Measurements from ENCODE around the gene TDRD5.

GRCh38 chr1:179731643-179732042 lies 140.0 kb downstream of the TDRD5 start:
- TF ChIP-seq EZH2 (IDR thresholded peaks at IDR 0.05; ENCODE audit: borderline replicate concordance, insufficient read depth, low read length, poor library complexity, severe bottlenecking) (no peak), POLR2AphosphoS5 (IDR thresholded peaks at IDR 0.05) (no peak), EP300 (conservative IDR thresholded peaks at IDR 0.05; ENCODE audit: poor library complexity, severe bottlenecking) (no peak), REST (IDR thresholded peaks at IDR 0.05; ENCODE audit: borderline replicate concordance) (no peak), RAD21 (conservative IDR thresholded peaks at IDR 0.05) (no peak), TAF1 (IDR thresholded peaks at IDR 0.05; ENCODE audit: low read depth) (no peak), SMC3 (conservative IDR thresholded peaks at IDR 0.05; ENCODE audit: poor library complexity) (no peak), MXI1 (conservative IDR thresholded peaks at IDR 0.05; ENCODE audit: poor library complexity, severe bottlenecking) (no peak)
- TF ChIP-seq, protein P1, sequence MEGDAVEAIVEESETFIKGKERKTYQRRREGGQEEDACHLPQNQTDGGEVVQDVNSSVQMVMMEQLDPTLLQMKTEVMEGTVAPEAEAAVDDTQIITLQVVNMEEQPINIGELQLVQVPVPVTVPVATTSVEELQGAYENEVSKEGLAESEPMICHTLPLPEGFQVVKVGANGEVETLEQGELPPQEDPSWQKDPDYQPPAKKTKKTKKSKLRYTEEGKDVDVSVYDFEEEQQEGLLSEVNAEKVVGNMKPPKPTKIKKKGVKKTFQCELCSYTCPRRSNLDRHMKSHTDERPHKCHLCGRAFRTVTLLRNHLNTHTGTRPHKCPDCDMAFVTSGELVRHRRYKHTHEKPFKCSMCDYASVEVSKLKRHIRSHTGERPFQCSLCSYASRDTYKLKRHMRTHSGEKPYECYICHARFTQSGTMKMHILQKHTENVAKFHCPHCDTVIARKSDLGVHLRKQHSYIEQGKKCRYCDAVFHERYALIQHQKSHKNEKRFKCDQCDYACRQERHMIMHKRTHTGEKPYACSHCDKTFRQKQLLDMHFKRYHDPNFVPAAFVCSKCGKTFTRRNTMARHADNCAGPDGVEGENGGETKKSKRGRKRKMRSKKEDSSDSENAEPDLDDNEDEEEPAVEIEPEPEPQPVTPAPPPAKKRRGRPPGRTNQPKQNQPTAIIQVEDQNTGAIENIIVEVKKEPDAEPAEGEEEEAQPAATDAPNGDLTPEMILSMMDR (IDR thresholded peaks at IDR 0.05; ENCODE audit: poor library complexity, severe bottlenecking) = no peak
